ENCODE data around the gene MELTF.
A peak's percentile ranks its signal among the peaks of the same experiment; 100 is the strongest.

MELTF gene

GRCh38 chr3:197023998-197024651, 5.5 kb downstream of the MELTF start:
- Histone ChIP-seq H3K4me3 (ENCODE audit: insufficient read depth, low read length, poor library complexity, severe bottlenecking) (no peak overlapping the region), H3K9me2 (replicated peaks; ENCODE audit: insufficient read depth, low read length) (no peaks in the 10 kb centered on the region), H2AFZ (ENCODE audit: low read depth, low read length, severe bottlenecking) (no peak overlapping the region), H3K9me3 (ENCODE audit: insufficient read depth, low read length) (no peaks in the 10 kb centered on the region), H4K20me1 (ENCODE audit: low read depth, low read length) (no peaks in the 10 kb centered on the region), H3K9ac (ENCODE audit: low read length) (peak overlapping the region; percentile 29; the same call in 1 of the 2 replicates), H3K4me2 (ENCODE audit: low read depth, low read length, poor library complexity, severe bottlenecking) (peak overlapping the region; percentile 46), H3K27me3 (ENCODE audit: low read length) (no peaks in the 10 kb centered on the region), H3F3A (ENCODE audit: insufficient read depth) (peaks cover 4% of the 10 kb centered on the region; the same call in 1 of the 2 replicates), H3K27ac (ENCODE audit: low read depth, low read length) (0 out of 2 replicates have a peak overlapping the region, but pooled peaks have one; percentile 0), H3K36me3 (ENCODE audit: low read length) (no peaks in the 10 kb centered on the region), H3K79me2 (ENCODE audit: insufficient read depth, low read length) (no peaks in the 10 kb centered on the region)
- TF ChIP-seq EZH2phosphoT487 (conservative IDR thresholded peaks at IDR 0.05; ENCODE audit: low read length) = no peak
- TF ChIP-seq, protein P1, sequence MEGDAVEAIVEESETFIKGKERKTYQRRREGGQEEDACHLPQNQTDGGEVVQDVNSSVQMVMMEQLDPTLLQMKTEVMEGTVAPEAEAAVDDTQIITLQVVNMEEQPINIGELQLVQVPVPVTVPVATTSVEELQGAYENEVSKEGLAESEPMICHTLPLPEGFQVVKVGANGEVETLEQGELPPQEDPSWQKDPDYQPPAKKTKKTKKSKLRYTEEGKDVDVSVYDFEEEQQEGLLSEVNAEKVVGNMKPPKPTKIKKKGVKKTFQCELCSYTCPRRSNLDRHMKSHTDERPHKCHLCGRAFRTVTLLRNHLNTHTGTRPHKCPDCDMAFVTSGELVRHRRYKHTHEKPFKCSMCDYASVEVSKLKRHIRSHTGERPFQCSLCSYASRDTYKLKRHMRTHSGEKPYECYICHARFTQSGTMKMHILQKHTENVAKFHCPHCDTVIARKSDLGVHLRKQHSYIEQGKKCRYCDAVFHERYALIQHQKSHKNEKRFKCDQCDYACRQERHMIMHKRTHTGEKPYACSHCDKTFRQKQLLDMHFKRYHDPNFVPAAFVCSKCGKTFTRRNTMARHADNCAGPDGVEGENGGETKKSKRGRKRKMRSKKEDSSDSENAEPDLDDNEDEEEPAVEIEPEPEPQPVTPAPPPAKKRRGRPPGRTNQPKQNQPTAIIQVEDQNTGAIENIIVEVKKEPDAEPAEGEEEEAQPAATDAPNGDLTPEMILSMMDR (IDR thresholded peaks at IDR 0.05; ENCODE audit: insufficient read depth, low read length, poor library complexity, severe bottlenecking) = no peak

- H3K4me2 ChIP-seq (ENCODE audit: low read depth, low read length, poor library complexity, severe bottlenecking) = peak overlapping the region; percentile 46
- H3K9ac ChIP-seq (ENCODE audit: low read length) = peak overlapping the region; percentile 29
- H3K27ac ChIP-seq (ENCODE audit: low read depth, low read length) = peak overlapping the region; percentile 3; the same call in 1 of the 2 replicates
Measured at GRCh38 chr3:197023241-197023997, 6.2 kb downstream of the MELTF start.

DNA sequence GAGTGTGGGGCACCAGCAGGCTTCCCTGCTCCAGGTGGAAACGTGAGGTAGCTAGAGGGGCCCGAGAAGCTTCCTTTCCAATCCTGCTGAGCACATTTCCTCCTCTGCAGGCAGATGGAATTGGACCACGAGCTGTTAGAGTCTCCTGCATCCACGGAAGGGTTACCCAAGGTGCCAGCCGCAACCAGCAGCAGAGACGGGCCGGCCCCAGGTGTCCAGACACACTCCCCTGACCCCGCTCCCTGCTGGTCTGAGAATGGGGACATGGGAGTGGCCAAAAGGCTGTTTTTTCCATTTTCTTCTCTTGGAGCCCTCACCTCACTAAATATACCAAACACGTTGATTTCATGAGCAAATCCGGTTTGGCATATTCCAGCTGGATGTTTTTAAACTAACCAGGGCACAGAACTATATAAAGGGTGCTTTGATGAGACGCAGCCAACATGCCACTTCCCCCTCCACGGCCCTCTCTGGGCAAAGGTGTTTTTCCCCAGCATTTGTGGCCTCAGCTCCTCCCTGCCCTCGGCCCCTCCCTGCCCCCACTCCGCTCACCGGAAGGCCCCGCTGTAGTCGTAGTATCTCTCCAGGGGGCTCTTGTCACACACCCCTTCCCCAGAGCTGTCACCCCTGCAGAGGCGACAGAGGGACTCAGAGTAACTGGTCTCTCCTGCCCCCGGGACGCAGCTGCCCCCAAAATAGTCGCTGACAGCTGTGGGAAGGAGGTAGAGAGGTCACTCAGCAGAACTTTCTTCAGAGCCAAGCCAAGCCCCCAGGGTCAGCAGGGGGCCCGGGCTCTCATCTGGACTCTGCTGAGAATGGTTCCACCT, 7.0 kb downstream of the MELTF start:
- Histone ChIP-seq H3K4me2 (ENCODE audit: low read depth, low read length, poor library complexity, severe bottlenecking) (peak overlapping the region; percentile 46), H3K27ac (ENCODE audit: low read depth, low read length) (peak overlapping the region; percentile 3; the same call in 1 of the 2 replicates), H3K9me3 (ENCODE audit: insufficient read depth, low read length) (no peaks in the 10 kb centered on the region), H3K27me3 (ENCODE audit: low read length) (no peaks in the 10 kb centered on the region), H3K79me2 (ENCODE audit: insufficient read depth, low read length) (no peaks in the 10 kb centered on the region), H3K9me2 (replicated peaks; ENCODE audit: insufficient read depth, low read length) (no peaks in the 10 kb centered on the region), H3K4me3 (ENCODE audit: insufficient read depth, low read length, poor library complexity, severe bottlenecking) (no peak overlapping the region), H4K20me1 (ENCODE audit: low read depth, low read length) (no peaks in the 10 kb centered on the region), H3K36me3 (ENCODE audit: low read length) (no peaks in the 10 kb centered on the region), H3K9ac (ENCODE audit: low read length) (peak overlapping the region; percentile 29), H2AFZ (ENCODE audit: low read depth, low read length, severe bottlenecking) (no peak overlapping the region), H3F3A (ENCODE audit: insufficient read depth) (peaks cover 4% of the 10 kb centered on the region; the same call in 1 of the 2 replicates)
- TF ChIP-seq, protein P1 (IDR thresholded peaks at IDR 0.05; ENCODE audit: insufficient read depth, low read length, poor library complexity, severe bottlenecking) = no peak
- no peak for TF ChIP-seq EZH2phosphoT487 (conservative IDR thresholded peaks at IDR 0.05; ENCODE audit: low read length)

More at GRCh38 chr3:197023241-197023997, 6.2 kb downstream of the MELTF start:
- Histone ChIP-seq H3K4me3 (ENCODE audit: insufficient read depth, low read length, poor library complexity, severe bottlenecking) (peak overlapping the region; percentile 17), H3K79me2 (ENCODE audit: insufficient read depth, low read length) (no peaks in the 10 kb centered on the region), H4K20me1 (ENCODE audit: low read depth, low read length) (no peaks in the 10 kb centered on the region), H3F3A (ENCODE audit: insufficient read depth) (peaks cover 4% of the 10 kb centered on the region; the same call in 1 of the 2 replicates), H3K9me3 (ENCODE audit: insufficient read depth, low read length) (no peaks in the 10 kb centered on the region), H3K9me2 (replicated peaks; ENCODE audit: insufficient read depth, low read length) (no peaks in the 10 kb centered on the region), H3K27me3 (ENCODE audit: low read length) (no peaks in the 10 kb centered on the region), H2AFZ (ENCODE audit: low read depth, low read length, severe bottlenecking) (peak overlapping the region; percentile 5), H3K36me3 (ENCODE audit: low read length) (no peaks in the 10 kb centered on the region)
- TF ChIP-seq, protein P1 (IDR thresholded peaks at IDR 0.05; ENCODE audit: insufficient read depth, low read length, poor library complexity, severe bottlenecking) = no peak
- TF ChIP-seq EZH2phosphoT487 (conservative IDR thresholded peaks at IDR 0.05; ENCODE audit: low read length) = no peak

Measured in SU-DHL-6 (cell line).